HG02642 (cell line): ENCODE measurements around the gene NLRP6.

Experiments used
- ATAC-seq: cut with Tn5 transposase; IDR thresholded peaks from one replicate; pipeline ENCODE4 v1.9.1; 2021; ENCODE audit warnings: mild to moderate bottlenecking; ENCODE audit not compliant: unreplicated experiment, poor library complexity

The NLRP6 gene

DNA sequence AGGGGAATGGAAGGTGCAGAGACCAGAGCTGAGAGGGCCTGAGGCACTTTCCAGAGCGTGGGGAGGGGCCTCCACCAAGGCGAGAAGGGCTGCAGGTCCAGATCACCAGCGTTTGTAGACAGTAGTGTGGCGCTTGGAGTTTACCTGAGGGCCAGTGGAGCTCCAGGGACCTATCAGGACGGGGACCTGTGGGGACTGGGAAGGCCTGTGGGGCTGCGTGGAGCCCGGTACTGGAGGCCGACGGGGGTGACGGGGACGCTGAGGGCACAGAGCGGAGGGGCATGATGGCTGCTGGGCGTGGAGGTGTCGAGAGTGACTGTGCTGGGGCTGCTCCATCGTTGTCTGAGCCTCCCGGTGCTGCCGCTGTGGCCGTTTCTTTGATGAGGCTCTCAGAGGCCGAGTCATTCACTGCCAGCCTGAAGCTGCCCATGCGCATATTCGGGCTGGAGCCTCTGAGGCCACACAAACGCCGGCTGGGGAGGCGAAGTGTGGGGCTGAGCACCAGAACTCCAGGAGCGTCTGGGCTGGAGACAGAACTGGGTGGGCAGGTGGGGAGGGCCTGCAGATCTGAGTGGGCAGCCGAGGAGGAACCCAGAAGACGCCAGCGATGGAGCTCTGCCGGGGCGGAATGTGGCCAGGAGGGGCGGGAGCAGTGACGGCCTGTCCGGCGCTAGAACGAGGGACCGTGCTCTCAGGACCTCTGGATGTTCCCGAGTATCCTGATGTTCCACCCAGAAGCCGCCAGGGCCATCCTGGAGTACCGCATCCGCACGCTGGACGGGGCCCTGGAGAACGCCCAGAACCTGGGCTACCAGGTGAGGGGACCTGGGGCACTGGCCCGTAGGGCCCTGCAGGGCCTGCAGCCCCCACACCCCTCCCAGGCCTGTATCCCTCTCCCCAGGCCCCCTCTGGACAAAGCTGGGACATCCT is 13.3 kb downstream of the NLRP6 start:
- no peak for ATAC-seq

DNA sequence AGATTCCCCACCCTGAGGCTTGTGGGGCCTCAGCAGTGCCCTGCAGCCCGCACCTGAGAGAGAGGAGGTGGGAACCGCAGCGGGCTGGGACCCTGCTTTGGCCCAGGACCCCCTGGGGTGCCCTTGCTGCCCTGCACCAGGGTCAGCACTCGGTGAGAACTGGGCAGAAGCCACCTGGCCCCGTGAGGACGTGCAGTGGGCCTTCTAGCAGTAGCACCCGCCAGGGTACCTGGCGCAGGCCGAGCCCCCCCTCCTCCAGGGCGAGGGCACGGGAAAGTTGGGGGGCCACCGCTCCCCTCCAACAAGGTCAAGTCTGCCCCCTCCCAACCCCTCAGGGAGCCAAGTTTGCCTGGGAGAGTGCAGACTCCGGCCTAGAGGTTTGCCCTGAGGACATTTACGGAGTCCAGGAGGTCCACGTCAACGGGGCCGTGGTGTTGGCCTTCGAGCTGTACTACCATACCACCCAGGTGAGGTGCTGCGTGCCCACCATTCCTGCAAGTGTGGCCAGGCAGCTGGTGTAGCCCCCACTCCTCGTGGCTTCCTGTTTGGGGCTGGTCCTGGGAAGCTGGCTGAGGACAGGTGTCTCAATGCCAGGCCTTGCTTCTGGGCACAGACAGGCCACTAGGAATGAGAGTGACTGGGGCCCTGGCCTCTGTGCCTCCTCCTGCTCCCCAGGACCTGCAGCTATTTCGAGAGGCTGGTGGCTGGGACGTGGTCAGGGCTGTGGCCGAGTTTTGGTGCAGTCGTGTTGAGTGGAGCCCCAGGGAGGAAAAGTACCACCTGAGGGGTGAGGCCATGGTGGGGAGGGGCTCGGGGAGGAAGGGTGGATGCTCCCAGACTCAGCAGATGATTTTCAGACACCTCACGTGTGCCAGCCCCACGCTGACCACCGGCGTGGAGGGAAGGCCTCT is 14.3 kb downstream of the NLRP6 start:
- ATAC-seq, result no peak

DNA sequence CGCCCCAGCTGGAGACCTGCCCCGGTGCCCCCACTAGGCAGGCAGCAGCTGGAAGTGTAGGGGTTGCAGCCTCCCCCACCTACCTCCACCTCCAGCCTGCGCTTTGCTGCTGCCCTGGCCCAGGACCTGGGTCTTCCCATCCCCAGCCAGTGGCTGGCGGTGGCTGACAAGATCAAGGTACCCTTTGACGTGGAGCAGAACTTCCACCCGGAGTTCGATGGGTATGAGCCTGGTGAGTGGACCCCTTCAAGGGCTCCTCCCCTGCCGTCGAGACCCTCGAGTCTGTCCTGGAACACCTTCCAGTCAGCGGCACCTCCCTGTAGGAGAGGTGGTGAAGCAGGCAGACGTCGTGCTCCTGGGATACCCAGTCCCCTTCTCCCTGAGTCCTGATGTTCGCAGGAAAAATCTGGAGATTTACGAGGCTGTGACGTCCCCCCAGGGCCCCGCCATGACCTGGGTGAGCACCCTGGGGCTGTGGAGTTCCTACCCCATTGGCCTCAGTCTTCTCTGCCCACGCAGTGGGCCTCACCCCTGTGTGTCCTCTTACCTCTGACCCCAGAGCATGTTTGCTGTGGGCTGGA is 15.2 kb downstream of the NLRP6 start:
- ATAC-seq, result no peak

DNA sequence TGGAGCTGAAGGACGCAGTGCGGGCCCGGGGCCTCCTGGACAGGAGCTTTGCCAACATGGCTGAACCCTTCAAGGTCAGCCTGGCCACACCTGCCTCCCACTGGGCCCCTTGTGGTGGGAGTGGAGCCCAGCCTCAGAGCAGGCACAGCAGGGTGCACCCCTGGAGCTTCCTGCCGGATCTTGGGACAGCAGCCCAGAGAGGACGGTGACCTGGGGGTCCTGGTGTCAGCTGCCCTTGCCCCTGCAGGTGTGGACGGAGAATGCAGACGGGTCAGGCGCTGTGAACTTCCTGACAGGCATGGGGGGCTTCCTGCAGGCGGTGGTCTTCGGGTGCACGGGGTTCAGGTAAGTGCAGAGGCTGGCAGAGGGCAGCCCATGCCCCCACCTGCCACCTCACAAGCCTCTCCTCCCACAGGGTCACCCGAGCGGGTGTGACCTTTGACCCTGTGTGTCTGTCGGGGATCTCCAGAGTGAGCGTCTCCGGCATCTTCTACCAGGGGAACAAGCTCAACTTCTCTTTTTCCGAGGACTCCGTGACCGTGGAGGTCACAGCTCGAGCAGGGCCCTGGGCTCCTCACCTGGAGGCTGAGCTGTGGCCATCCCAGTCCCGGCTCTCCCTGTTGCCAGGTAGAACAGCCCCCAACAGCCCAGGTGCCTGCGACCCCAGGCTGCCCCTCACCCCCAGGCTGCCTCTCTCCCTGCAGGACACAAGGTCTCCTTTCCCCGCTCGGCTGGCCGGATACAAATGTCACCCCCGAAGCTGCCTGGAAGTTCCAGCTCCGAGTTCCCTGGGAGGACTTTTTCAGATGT is 15.8 kb downstream of the NLRP6 start:
- no peak for ATAC-seq

DNA sequence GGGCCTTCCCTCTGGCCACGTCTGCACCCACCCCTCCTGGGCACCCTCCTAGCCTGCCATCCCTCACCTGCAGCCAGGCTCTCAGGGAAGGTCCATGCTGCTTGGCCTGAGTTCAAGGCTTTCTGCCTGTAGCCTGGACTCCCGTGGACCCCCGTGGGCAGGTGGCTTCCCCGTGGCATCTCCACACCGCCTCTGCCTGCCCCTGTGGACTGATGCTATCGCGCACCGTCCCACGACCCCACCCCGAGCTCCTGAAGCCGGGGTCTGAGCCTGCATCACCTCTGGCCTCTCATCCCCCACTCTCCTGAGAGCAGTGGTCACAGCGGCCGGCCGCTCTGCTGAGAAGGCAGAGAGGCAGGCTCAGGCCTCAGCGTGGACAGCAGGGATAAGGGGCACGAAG is 16.6 kb downstream of the NLRP6 start:
- ATAC-seq, result no peak

DNA sequence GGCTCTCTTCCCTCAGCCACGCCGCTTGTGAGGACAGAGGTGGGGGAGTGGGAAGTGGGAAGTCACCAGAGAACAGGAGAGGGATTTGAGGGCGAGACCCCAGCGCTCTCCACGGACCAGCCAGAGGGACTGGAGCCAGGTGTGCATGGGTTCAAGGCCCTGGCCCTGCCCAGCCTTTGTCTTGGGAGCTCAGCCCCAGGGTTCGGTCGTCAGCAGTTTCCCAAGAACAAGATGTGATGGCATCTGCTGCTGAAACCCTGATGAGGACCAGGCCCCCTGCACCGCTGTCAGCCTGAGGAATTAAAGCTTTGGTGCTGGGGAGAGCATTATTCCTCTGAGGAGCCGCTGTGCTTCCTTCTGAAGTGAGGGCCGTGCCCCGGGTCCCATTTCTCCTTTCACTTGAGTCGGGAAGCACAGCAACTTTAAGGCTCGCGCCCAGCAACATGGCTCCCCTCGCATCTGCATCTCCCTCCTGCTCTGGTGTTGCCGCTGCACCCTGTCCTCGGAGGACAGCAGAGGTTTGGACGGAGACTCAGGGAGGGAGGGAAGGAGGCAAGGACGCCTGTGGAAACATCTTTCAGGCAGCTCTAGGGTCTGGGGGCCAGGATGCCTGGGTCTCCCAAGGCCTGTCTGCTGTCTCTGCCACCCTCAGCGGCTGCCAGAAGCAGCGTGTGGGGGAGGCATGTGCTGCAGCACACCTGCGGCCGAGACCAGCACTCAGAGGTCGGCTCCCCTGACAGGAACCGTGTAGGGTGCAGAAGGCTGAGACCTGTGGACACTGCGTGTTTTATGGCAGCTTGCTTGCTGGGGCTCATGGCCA is 17.4 kb downstream of the NLRP6 start:
- ATAC-seq, result no peak

DNA sequence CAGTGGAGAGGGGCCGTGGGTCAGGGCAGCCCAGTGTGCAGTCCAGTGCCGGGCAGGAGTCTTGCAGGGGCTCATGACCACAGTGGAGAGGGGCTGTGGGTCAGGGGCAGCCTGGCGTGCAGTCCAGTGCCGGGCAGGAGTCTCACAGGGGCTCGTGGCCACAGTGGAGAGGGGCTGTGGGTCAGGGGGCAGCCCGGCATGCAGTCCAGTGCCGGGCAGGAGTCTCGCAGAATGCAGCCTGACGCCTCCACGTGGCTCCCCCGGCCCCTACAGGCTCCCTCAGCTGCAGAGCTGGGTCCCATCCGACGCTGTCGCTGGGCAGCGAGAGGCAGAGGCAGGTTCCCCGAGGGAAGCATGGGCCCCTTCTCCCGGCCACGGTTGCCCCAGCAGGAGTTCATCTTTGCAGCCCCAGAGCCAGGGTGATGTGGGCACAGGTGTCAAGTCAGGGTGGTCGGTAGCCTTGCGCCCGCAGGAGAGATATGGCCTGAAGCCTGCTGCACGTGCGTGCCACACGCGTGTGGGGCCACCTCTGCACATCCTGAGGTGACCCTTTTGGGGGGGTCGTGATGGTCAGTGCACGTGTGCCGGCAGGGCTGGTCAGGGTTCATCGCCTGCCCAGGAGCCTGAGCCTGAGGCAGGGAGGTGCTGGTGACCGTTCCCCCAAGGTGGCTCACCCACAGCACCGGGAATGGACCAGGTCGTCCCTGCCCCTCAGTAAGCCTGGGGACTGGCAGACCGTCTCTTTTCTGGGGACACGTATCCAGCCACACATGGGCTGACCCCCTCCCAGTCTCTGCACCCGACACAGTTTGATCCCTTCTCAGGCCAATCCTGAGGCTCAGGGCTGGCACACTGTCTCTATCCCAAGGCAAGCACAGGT is 18.2 kb downstream of the NLRP6 start:
- no peak for ATAC-seq

DNA sequence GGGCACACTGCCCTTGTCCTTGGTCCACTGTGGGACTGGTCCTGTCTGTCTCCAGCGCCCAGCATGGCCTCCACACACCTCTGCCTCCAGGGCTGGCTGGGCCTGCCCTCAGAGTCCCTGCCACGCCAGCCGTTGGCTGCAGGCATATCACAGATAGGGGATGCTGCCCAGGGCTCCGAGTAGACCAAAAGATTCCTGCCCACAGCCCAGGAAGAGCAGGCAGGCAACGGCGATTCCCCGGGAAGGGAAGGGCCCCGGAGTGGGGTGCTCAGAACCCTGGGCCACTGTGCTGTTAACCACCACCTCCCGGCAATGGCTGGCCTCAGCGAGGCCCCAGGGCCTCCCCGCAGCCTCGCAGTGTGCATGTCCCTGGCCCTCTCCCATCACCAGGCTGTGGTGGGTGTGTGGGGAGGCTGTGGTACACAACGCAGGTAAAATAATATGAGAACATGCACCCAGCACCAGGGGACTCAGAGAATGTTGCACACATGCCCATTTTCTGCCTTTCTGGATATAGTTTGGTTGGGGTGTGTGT is 18.9 kb downstream of the NLRP6 start:
- ATAC-seq, result no peak

DNA sequence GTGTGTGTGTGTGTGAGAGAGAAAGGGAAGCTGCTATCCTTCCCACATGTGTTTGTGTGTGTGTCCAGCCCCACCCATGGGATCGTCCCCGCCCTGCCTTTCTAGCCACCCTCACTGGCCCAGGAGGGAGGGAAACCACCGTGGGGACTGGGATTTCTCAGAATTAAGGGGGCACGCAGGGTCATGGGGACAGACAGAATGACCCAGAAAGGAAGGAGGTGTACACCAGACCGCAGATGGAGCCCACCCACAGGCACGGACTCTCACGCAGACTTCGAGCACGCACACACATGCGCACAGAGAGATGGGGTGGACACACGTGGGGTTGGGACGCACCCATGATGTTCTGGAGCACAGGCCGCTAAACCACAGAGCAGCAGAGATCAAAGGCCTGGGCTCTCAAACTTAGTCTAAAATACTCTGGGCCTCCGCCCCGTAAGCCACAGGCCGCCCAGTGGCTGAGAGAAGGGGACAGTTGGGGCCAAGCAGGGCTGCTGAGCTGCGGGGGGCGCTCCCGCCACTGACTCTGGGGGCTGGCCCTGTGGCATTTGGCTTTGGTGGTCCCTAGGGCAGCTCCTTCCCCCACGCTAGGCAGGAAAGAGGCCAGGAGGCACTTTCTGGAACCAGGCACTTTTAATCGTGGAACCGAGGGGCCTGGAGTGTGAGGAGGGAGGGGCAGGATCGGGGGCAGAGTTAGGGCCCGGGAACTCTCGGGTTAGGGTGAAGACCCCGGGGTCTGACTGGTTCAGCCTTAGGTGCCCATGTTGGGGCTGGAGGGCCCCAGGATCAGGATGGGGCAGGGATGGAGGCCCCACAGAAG is 19.6 kb downstream of the NLRP6 start:
- no peak for ATAC-seq

DNA sequence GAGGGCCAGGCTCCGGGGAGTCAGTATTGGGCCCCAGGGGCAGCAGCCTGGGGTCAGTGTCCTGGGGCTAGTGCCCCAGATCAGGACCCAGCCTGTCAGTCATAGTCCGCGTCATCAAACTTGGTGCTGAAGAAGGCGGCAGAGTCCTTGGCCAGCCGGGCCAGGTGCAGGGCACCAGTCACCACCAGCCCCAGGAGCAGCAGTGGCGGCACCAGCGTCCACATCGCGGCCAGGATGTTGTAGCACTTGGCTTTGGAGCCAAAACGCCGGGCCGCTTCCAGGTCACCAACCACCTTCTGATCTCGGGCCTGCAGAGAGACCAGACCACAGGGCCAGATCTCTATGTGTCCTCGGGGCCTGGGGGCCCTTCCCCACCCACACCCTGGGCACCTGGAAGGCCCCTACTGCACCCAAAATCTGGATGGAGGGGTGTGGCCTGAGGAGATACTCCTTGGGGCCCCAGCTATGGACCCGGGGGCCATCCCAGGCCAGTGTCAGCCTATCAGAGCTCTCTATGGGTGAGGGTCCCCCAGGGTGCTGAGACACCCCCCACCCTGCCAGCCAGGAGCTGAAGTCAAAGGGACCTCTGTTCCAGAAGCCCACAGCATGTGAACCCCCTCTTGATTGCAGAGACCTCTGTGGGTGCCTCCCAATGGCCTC is 20.3 kb downstream of the NLRP6 start:
- ATAC-seq, result no peak

DNA sequence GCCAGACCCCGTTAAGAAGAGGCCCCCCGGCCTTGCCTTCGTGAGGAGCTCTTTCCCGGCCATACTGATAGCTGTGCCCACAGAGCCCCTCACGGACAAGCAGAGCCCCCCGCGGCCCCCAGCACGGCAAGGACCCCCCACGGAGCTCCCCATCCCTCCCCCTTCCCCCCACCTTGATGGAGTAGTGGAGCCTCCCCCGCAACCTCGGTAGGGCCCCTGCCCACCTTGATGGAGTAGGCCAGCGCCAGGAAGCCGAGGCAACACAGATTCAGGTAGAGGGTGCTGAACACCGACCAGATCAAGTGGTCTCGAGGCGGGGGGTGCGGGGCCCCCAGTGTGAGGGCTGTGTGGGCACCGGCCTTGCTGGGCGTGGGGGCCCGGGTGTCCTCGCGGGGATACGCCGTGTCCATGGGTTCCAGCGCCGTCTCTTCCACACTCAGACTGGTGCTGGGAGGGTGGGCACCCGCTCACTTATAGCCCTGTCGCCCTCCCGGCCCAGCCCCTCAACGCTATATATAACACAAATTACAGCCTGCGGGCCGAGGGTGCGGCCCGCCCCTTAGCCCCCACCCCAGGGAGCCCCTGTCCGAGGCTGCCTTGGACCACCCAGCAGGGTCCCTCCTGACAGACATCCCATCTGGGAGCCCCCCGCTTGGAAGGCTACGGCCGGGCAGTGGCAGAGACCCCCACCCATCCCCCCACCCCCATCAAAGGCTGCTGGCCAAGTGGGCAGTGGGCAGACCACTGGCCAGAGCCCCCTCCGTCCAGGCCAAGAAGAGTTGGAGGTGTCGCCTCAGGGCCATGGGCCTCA is 21.1 kb downstream of the NLRP6 start, which contains the start of gene IFITM5:
Gene IFITM5, minus strand, starts transcription at position 446 of the 811 bp plus-strand sequence. Its CDS starts 36 bp downstream, at position 410.
- ATAC-seq, result no peak

DNA sequence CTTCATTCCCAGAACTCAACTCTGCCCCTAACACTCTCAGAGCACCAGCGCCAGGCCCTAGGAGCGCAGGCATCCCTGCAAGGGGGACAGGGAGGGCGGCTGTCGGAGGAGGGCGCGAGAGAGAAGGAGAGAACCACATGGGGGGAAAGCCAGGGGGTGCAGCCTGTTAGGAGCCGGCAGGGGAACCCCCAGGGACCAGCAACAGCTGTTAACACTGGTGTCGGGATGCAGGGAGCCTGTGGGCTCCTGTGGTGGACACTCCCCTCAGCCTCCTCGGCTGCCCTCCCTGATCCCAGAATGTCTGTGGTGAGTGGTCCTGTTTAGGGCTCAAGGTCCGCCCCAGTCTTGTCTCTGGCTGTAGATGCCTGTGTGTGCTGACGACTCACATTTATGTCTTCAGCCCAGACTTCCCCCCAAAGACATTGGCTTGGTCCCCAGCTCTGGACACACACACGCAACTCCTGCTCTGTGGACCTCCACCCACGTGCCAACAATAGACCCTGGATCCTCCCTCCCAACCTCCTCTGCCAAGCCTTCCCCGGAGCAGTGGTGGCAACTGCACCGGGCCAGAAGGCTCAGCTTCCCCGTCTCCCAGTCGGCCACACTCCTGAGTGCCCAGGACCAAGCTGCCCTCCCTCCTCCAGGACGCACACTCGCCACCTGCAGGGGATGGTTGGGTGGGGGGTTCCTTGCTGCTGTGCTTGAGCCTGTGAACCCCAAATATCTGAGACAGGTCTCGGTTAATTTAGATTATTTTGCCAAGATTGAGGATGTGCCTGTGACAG is 21.9 kb downstream of the NLRP6 start:
- ATAC-seq, result no peak

DNA sequence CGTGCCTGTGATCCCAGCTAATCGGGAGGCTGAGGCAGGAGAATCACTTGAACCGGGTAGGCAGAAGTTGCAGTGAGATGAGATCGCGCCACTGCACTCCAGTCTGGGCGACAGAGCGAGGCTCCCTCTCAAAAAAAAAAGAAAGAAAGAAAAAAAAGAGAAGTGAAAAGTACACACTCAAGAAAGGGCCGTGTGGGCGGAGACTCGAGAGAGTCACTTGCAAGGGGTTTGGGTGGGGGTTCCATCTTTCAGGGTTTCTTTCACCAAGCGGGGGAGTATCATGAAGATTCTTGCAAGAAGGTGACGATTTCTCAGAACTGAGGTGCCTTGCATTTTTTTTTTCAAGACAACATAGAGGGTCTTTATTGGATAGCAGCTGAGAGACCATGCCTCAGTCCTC is 25.2 kb downstream of the NLRP6 start:
- no peak for ATAC-seq

DNA sequence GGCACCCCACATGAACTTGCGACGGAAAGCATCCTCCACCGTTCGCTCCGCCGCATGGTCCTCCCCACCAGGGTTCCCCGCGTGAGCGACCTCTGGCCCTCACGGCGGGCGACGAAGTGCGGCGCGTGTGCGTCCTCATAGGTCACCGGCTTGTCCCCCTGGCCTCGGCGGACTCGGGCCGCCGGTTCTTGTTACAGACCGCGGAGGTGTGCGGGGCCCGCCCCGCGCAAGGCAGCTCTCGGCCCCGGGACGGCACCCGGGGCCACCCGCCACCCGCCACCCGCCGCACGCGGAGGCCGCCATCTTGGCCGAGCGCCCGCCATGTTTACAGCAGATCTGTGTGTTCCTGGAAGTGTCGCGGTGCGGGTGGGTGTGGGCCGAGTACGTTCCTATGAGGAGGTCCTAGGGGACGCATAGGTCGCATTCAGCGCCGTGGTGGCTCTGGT is 25.9 kb downstream of the NLRP6 start:
- no peak for ATAC-seq
